Muscle of leg (tissue), 16 donors: ENCODE measurements around the gene CCNB2. TPM values are rescaled to one million over a fixed set of nuclear protein-coding genes. Genes with fewer than 3 reads are reported as not detected.

Source experiments
- DNase-seq: peaks from one replicate; pipeline ENCODE4 v3.0.0; 2013
- H3K27ac ChIP-seq: one replicate; pipeline ENCODE4 v1.5.1; 2013; ENCODE audit warnings: mild to moderate bottlenecking, low read length, control low read depth
- H3K27me3 ChIP-seq: one replicate; pipeline ENCODE4 v1.6.1; 2013; ENCODE audit warnings: low read length; ENCODE audit not compliant: control insufficient read depth, insufficient read depth
- H3K36me3 ChIP-seq: one replicate; pipeline ENCODE4 v1.6.1; 2013; ENCODE audit warnings: low read length; ENCODE audit not compliant: control insufficient read depth, insufficient read depth
- H3K4me1 ChIP-seq: one replicate; pipeline ENCODE4 v1.6.1; 2013; ENCODE audit warnings: low read length; ENCODE audit not compliant: control insufficient read depth, insufficient read depth
- H3K4me3 ChIP-seq: one replicate; pipeline ENCODE4 v1.5.1; 2013; ENCODE audit warnings: low read length, control low read depth
- H3K9me3 ChIP-seq: replicated peaks from 2 replicates; pipeline ENCODE4 v1.6.1; 2013; ENCODE audit warnings: low read depth, low read length; ENCODE audit not compliant: control insufficient read depth
- WGBS: methylation state at CpG from one replicate; pipeline ENCODE4 v1.1.5; 2013; ENCODE audit warnings: missing lambda C conversion rate; ENCODE audit not compliant: insufficient coverage; 5-methylcytosine and 5-hydroxymethylcytosine counted together
- long read RNA-seq, 11 donors: transcript quantifications; one replicate each; lab custom pipeline, GENCODE V29; 2026
- polyA plus RNA-seq, 8 donors: library from polyadenylated mRNA; unstranded; fragments of 120-200 nt; gene quantifications; one replicate each; pipeline versions ENCODE4 v1.2.1 to v1.2.3, GENCODE V29; 2013; ENCODE audit warnings: inconsistent platforms in 1 of 8, low replicate concordance in 1 of 8; ENCODE audit not compliant: insufficient read length in 8 of 8, insufficient read depth in 1 of 8
- total RNA-seq: library from RNA; stranded (reverse); fragments of 120-200 nt; gene quantifications from one replicate; pipeline ENCODE4 v1.2.4, GENCODE V29; 2013

Gene CCNB2
- 13.9 TPM for total RNA-seq
- polyA plus RNA-seq: 10 to 100 TPM; 18.2 to 29.1 (median 22.1) TPM
- long read RNA-seq, donor 1, transcript CCNB2-201 (9 exons, 1,556 nt): major isoform, 5 of 5 reads
- long read RNA-seq, donor 1, partial matches to known transcripts: 0 of 5 reads
- long read RNA-seq, donor 1, other reads (novel, unspliced or antisense): 0 of 5 reads
- long read RNA-seq, donor 2: 0 reads
- long read RNA-seq, donor 3, transcript CCNB2-201 (9 exons, 1,556 nt): major isoform, 6 of 6 reads
- long read RNA-seq, donor 3, partial matches to known transcripts: 0 of 6 reads
- long read RNA-seq, donor 3, other reads (novel, unspliced or antisense): 0 of 6 reads
- long read RNA-seq, donor 4, transcript CCNB2-201 (9 exons, 1,556 nt): major isoform, 6 of 6 reads
- long read RNA-seq, donor 4, partial matches to known transcripts: 0 of 6 reads
- long read RNA-seq, donor 4, other reads (novel, unspliced or antisense): 0 of 6 reads
- long read RNA-seq, donor 5, transcript CCNB2-201 (9 exons, 1,556 nt): major isoform, 17 of 17 reads
- long read RNA-seq, donor 5, partial matches to known transcripts: 0 of 17 reads
- long read RNA-seq, donor 5, other reads (novel, unspliced or antisense): 0 of 17 reads
- long read RNA-seq, donor 6, transcript CCNB2-201 (9 exons, 1,556 nt): major isoform, 13 of 14 reads
- long read RNA-seq, donor 6, partial matches to known transcripts: 0 of 14 reads
- long read RNA-seq, donor 6, other reads (novel, unspliced or antisense): 0 of 14 reads
- long read RNA-seq, donor 7, transcript CCNB2-201 (9 exons, 1,556 nt): major isoform, 12 of 12 reads
- long read RNA-seq, donor 7, partial matches to known transcripts: 0 of 12 reads
- long read RNA-seq, donor 7, other reads (novel, unspliced or antisense): 0 of 12 reads
- long read RNA-seq, donor 8, transcript CCNB2-201 (9 exons, 1,556 nt): major isoform, 6 of 6 reads
- long read RNA-seq, donor 8, partial matches to known transcripts: 0 of 6 reads
- long read RNA-seq, donor 8, other reads (novel, unspliced or antisense): 0 of 6 reads
- long read RNA-seq, donor 9, transcript CCNB2-201 (9 exons, 1,556 nt): major isoform, 5 of 5 reads
- long read RNA-seq, donor 9, partial matches to known transcripts: 0 of 5 reads
- long read RNA-seq, donor 9, other reads (novel, unspliced or antisense): 0 of 5 reads
- long read RNA-seq, donor 10, transcript CCNB2-201 (9 exons, 1,556 nt): major isoform, 9 of 9 reads
- long read RNA-seq, donor 10, partial matches to known transcripts: 0 of 9 reads
- long read RNA-seq, donor 10, other reads (novel, unspliced or antisense): 0 of 9 reads
- long read RNA-seq, donor 11, partial matches to known transcripts: 0 of 4 reads
- long read RNA-seq, donor 11, other reads (novel, unspliced or antisense): 0 of 4 reads

GRCh38 chr15:59104912-59105732, at the start of gene CCNB2:
CCNB2 (plus strand) TSS chr15:59105146; CDS start chr15:59105269, 123 bp downstream.
- peak; percentile 98 for DNase-seq
- Histone ChIP-seq H3K36me3 (peaks cover 13% of the 10 kb centered on the region), H3K27ac (peak within 1 kb of the TSS; percentile 93), H3K4me1 (peaks cover 5% of the 10 kb centered on the region), H3K9me3 (no peaks in the 10 kb centered on the region), H3K4me3 (peak within 1 kb of the TSS; percentile 88), H3K27me3 (no peaks in the 10 kb centered on the region)
- under 1% methylated on average over 39 of the region's 57 CpGs for WGBS

- H3K36me3 ChIP-seq: peaks cover 45% of the 10 kb centered on the region
- no peaks in the 10 kb centered on the region for H3K9me3 ChIP-seq
- DNase-seq: no peak
- 100% methylated on average over 1 of the region's 2 CpGs for WGBS
- H3K27ac ChIP-seq: no peak overlapping the region
- H3K4me1 ChIP-seq: no peaks in the 10 kb centered on the region
- no peak overlapping the region for H3K4me3 ChIP-seq
- H3K27me3 ChIP-seq: no peaks in the 10 kb centered on the region
Measured at GRCh38 chr15:59059076-59059597, 45.8 kb upstream of the CCNB2 start.

- H3K27ac ChIP-seq: no peak overlapping the region
- DNase-seq: no peak
Measured at GRCh38 chr15:59060348-59060747, 44.6 kb upstream of the CCNB2 start.

GRCh38 chr15:59063042-59063441, 41.9 kb upstream of the CCNB2 start:
- no CpG with 5 or more reads among the region's 4 CpGs for WGBS
- Histone ChIP-seq H3K36me3 (peaks cover 57% of the 10 kb centered on the region), H3K27ac (no peak overlapping the region), H3K4me1 (no peaks in the 10 kb centered on the region), H3K27me3 (no peaks in the 10 kb centered on the region), H3K9me3 (no peaks in the 10 kb centered on the region), H3K4me3 (no peak overlapping the region)
- DNase-seq: peak; percentile 5

More at GRCh38 chr15:59060348-59060747, 44.6 kb upstream of the CCNB2 start:
- H3K36me3 ChIP-seq: peaks cover 47% of the 10 kb centered on the region
- H3K4me1 ChIP-seq: no peaks in the 10 kb centered on the region
- no CpG with 5 or more reads among the region's 4 CpGs for WGBS
- H3K4me3 ChIP-seq: no peak overlapping the region
- H3K9me3 ChIP-seq: no peaks in the 10 kb centered on the region
- H3K27me3 ChIP-seq: no peaks in the 10 kb centered on the region

- Histone ChIP-seq H3K27ac (no peak overlapping the region), H3K9me3 (peaks cover 10% of the 10 kb centered on the region), H3K4me3 (no peak overlapping the region), H3K36me3 (peaks cover 43% of the 10 kb centered on the region), H3K4me1 (no peaks in the 10 kb centered on the region), H3K27me3 (no peaks in the 10 kb centered on the region)
- no peak for DNase-seq
- WGBS: no CpG with 5 or more reads among the region's 1 CpG
Measured at GRCh38 chr15:59069430-59069829, 35.5 kb upstream of the CCNB2 start.

GRCh38 chr15:59074607-59075006, 30.3 kb upstream of the CCNB2 start:
- no CpG with 5 or more reads among the region's 1 CpG for WGBS
- DNase-seq: no peak
- Histone ChIP-seq H3K4me3 (no peak overlapping the region), H3K36me3 (peaks cover 33% of the 10 kb centered on the region), H3K27ac (no peak overlapping the region), H3K27me3 (no peaks in the 10 kb centered on the region), H3K9me3 (peaks cover 10% of the 10 kb centered on the region), H3K4me1 (no peaks in the 10 kb centered on the region)

GRCh38 chr15:59087731-59088130, 17.2 kb upstream of the CCNB2 start:
- H3K36me3 ChIP-seq: peaks cover 33% of the 10 kb centered on the region
- WGBS: 81% methylated on average over 2 of the region's 2 CpGs
- H3K4me1 ChIP-seq: no peaks in the 10 kb centered on the region
- H3K9me3 ChIP-seq: no peaks in the 10 kb centered on the region
- H3K27ac ChIP-seq: no peak overlapping the region
- H3K27me3 ChIP-seq: no peaks in the 10 kb centered on the region
- no peak overlapping the region for H3K4me3 ChIP-seq
- no peak for DNase-seq

- H3K4me1 ChIP-seq: no peaks in the 10 kb centered on the region
- H3K27me3 ChIP-seq: no peaks in the 10 kb centered on the region
- H3K9me3 ChIP-seq: no peaks in the 10 kb centered on the region
- DNase-seq: no peak
- no CpG with 5 or more reads among the region's 1 CpG for WGBS
- H3K27ac ChIP-seq: no peak overlapping the region
- H3K36me3 ChIP-seq: peaks cover 20% of the 10 kb centered on the region
- no peak overlapping the region for H3K4me3 ChIP-seq
Measured at GRCh38 chr15:59094077-59094476, 10.9 kb upstream of the CCNB2 start.

- no peak for DNase-seq
- Histone ChIP-seq H3K36me3 (peaks cover 17% of the 10 kb centered on the region), H3K27ac (no peak overlapping the region), H3K4me1 (no peaks in the 10 kb centered on the region), H3K27me3 (no peaks in the 10 kb centered on the region), H3K4me3 (no peak overlapping the region), H3K9me3 (no peaks in the 10 kb centered on the region)
- WGBS: 83% methylated on average over 3 of the region's 3 CpGs
Measured at GRCh38 chr15:59096429-59096828, 8.5 kb upstream of the CCNB2 start.
